ENCODE measurements around the gene KDM1A. TPM values are rescaled to one million over a fixed set of nuclear protein-coding genes. Genes with fewer than 3 reads are reported as not detected.

Gene KDM1A
- 10 to 100 TPM; 38.3 to 42.4 TPM for total RNA-seq
- 41.1 TPM for polyA plus RNA-seq (2013, experiment 1 of 2)
- polyA plus RNA-seq (2013, experiment 2 of 2) = 42.7 TPM
- 72.6 to 181 (median 117) reads per million in 172 experiments for total RNA-seq

- H3K27ac Mint-ChIP-seq = peak within 1 kb of the TSS; percentile 88
- peaks cover 34% of the 10 kb centered on the region for H3K36me3 Mint-ChIP-seq (ENCODE audit: low read depth)
- Histone ChIP-seq H3K9me3 (ENCODE audit: control insufficient read depth in 1 of 2, insufficient read depth in 1 of 2, low read length in 2 of 2) (peaks cover 0 to 7% of the 10 kb centered on the region in 2 experiments), H3K36me3 (ENCODE audit: insufficient read depth, low read length) (no peaks in the 10 kb centered on the region), H3K27ac (ENCODE audit: low read depth in 1 of 2, low read length in 2 of 2) (peak within 1 kb of the TSS; percentile 41 to 53), H3K4me3 (ENCODE audit: low read length) (peak within 1 kb of the TSS; percentile 86), H3K4me1 (ENCODE audit: insufficient read depth, low read length) (peaks cover 27% of the 10 kb centered on the region), H3K27me3 (ENCODE audit: control insufficient read depth in 1 of 2, insufficient read depth in 2 of 2, low read length in 2 of 2) (no peaks in the 10 kb centered on the region)
- ATAC-seq (ENCODE audit: poor library complexity) (peak; percentile 97), DNase-seq (peak; percentile 92 to 97 (median 95))
- H3K4me1 Mint-ChIP-seq (ENCODE audit: low read depth) = peaks cover 51% of the 10 kb centered on the region
- ChIA-PET CTCF (interaction anchor here (0.6 kb wide), 1 partner anchor 672 kb away, joined by 3 read pairs; the partner anchor contains the start of gene RPL11), POLR2A (interaction anchor here (0.6 to 1.7 kb wide), 6 partner anchors 13 to 724 kb away, joined by 3 to 8 read pairs (median 5); partner anchors contain the start of genes ELOA, HNRNPR and RPL11)
- peak within 1 kb of the TSS; percentile 99 for H3K4me3 Mint-ChIP-seq
- peaks cover 6% of the 10 kb centered on the region for H3K9me3 Mint-ChIP-seq
- TF ChIP-seq CTCF (IDR thresholded peaks at IDR 0.05) = peak; percentile 25
- H3K27me3 Mint-ChIP-seq = no peaks in the 10 kb centered on the region
- intact Hi-C loops (cut with DNase I, micrococcal nuclease) = loop anchor here in 1 of 2 experiments (2.0 kb wide), 2 partner anchors 150 to 674 kb away; partner anchors contain the start of gene LUZP1
Observed at GRCh38 chr1:23019094-23019862, at the start of gene KDM1A. Gene KDM1A, plus strand, starts transcription at chr1:23019468. Its CDS starts 129 bp downstream, at chr1:23019597.

- Histone ChIP-seq H3K9me3 (ENCODE audit: control insufficient read depth in 1 of 2, insufficient read depth in 1 of 2, low read length in 2 of 2) (peaks cover 9 to 11% of the 10 kb centered on the region in 2 experiments), H3K27ac (ENCODE audit: low read depth in 1 of 2, low read length in 2 of 2) (no peak overlapping the region), H3K27me3 (ENCODE audit: control insufficient read depth in 1 of 2, insufficient read depth in 2 of 2, low read length in 2 of 2) (peaks cover 25 to 39% of the 10 kb centered on the region in 2 experiments), H3K4me3 (ENCODE audit: low read length) (no peak overlapping the region), H3K36me3 (ENCODE audit: insufficient read depth, low read length) (no peaks in the 10 kb centered on the region), H3K4me1 (ENCODE audit: insufficient read depth, low read length) (no peaks in the 10 kb centered on the region)
- no peaks in the 10 kb centered on the region for H3K4me1 Mint-ChIP-seq (ENCODE audit: low read depth)
- H3K36me3 Mint-ChIP-seq (ENCODE audit: low read depth) = no peaks in the 10 kb centered on the region
- intact Hi-C loops (cut with DNase I, micrococcal nuclease) = loop anchor here in 1 of 2 experiments (10.0 kb wide), 1 partner anchor 215 kb away; no protein-coding TSS in a partner anchor
- no peak overlapping the region for H3K4me3 Mint-ChIP-seq
- ChIA-PET CTCF (no interaction called here), POLR2A (interaction anchor here (1.2 kb wide), 1 partner anchor 214 kb away, joined by 3 read pairs; no protein-coding TSS in a partner anchor)
- DNase-seq (no peak), ATAC-seq (ENCODE audit: poor library complexity) (no peak)
- peaks cover 6% of the 10 kb centered on the region for H3K9me3 Mint-ChIP-seq
- H3K27ac Mint-ChIP-seq = no peak overlapping the region
- H3K27me3 Mint-ChIP-seq = peaks cover 67% of the 10 kb centered on the region
- TF ChIP-seq CTCF (IDR thresholded peaks at IDR 0.05) = no peak
Observed at GRCh38 chr1:22970096-22970495, 49.2 kb upstream of the KDM1A start.

- H3K4me3 ChIP-seq (ENCODE audit: low read length) = no peak overlapping the region
- Mint-ChIP-seq H3K36me3 (ENCODE audit: low read depth) (no peaks in the 10 kb centered on the region), H3K4me3 (no peak overlapping the region), H3K27ac (no peak overlapping the region), H3K9me3 (peaks cover 6% of the 10 kb centered on the region), H3K4me1 (ENCODE audit: low read depth) (no peaks in the 10 kb centered on the region), H3K27me3 (peaks cover 71% of the 10 kb centered on the region)
- no peak for DNase-seq
- no peak for TF ChIP-seq CTCF (IDR thresholded peaks at IDR 0.05)
- peaks cover 7 to 11% of the 10 kb centered on the region in 2 experiments for H3K9me3 ChIP-seq (ENCODE audit: control insufficient read depth in 1 of 2, insufficient read depth in 1 of 2, low read length in 2 of 2)
- CTCF ChIA-PET = no interaction called here
- H3K4me1 ChIP-seq (ENCODE audit: insufficient read depth, low read length) = no peaks in the 10 kb centered on the region
- H3K36me3 ChIP-seq (ENCODE audit: insufficient read depth, low read length) = no peaks in the 10 kb centered on the region
- intact Hi-C loops (cut with DNase I, micrococcal nuclease) = loop anchor here in 1 of 2 experiments (10.0 kb wide), 1 partner anchor 214 kb away; no protein-coding TSS in a partner anchor
- no peak overlapping the region for H3K27ac ChIP-seq (ENCODE audit: low read depth in 1 of 2, low read length in 2 of 2)
- ATAC-seq (ENCODE audit: poor library complexity) = no peak
- peaks cover 23 to 39% of the 10 kb centered on the region in 2 experiments for H3K27me3 ChIP-seq (ENCODE audit: control insufficient read depth in 1 of 2, insufficient read depth in 2 of 2, low read length in 2 of 2)
- POLR2A ChIA-PET = interaction anchor here (1.2 kb wide), 1 partner anchor 213 kb away, joined by 3 read pairs; no protein-coding TSS in a partner anchor
Observed at GRCh38 chr1:22971161-22971560, 48.1 kb upstream of the KDM1A start.
